ENCODE data around the gene GPN1.
"Not testable (repeated sequence)": the region's sequence is repeated elsewhere in the genome, so short reads cannot be mapped to it uniquely, and the experiment has no call there.

Gene GPN1

DNA sequence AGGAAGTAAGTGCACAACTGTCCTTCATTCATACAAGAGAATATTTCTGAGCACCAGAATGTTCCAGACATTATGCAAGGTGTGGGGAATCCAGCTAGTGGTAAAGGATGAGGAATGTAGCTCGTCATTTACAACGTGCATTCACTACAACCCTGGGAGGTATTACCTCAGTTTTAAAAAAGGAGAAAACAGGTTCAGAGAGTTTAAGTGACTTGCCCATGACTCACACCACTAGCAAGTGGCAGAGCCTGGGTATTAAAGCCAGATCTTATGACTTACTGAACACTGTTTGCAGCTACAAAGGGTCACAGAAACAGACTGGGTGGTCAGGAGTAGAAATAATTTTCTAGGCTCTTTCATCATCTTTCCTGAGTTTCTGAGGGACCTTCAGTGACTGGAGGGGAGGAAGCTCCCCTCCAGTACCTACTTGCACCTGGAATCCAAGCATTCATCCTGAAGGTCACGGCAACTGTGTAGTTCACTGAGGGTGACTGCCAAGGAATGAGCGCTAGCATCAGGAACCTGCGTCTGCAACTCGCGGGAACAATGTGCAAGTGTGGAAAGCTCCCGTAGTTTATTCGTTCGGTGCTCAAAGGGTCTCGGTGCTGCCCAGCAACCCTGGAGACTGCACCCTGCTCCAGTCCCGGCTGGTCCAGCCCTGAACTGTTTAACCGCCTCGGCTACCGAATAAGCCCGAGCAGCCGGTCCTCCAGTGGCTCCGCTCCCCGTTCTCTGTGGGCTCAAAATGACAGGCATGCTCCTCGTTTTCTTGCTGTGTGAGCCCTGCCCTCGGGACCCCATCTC is 685 bp upstream of the GPN1 start:
- no peak for DNase-seq

- DNase-seq, result not testable (repeated sequence)
Measured at GRCh38 chr2:27630257-27630656, 1.4 kb downstream of the GPN1 start.

- DNase-seq, result no peak
Measured at GRCh38 chr2:27634291-27634690, 5.4 kb downstream of the GPN1 start.

DNA sequence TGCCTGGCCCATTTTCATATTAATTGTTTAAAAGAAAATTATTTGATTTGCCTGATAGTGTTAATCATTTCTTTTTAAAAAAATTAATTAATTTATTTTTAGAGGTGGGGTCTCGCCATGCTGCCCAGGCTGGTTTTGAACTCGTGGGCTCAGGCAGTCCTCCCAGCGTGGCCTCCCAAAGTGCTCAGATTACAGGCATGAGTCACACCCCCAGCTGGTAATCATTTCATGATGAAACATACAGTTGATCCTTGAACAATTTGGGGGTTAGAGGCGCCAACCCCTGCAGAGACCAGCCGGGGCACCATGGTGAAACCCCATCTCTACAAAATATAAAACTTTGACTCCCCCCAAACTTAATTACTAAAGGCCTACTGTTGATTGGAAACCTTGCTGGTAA is 7.9 kb downstream of the GPN1 start:
- no peak for DNase-seq

DNA sequence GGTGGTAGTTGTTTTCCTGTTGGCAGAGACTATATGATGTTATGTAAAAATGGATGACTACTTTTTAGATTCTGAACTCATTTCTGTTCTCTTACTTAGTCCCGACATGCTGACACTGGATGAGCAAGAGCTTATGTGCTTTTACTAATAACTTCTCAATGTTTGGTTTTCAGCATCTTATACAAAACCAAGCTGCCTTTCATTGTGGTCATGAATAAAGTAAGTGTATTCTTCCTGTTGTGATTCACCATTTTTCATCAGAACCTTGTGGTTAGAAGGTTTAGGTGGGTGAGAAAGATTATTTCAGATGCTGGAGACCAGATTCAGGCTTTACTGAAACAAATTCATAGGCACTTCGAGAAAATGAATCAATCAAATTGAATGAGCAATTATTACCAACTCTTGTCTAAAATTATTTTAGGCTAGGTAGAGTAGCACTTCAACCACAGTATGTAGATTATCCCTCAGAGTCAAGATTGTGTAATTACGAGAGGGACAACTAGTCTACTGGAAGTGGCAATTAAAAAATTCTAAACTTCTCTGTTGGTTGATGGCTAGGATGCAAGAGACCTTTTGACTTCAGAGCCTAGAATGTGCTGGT is 9.3 kb downstream of the GPN1 start:
- no peak for DNase-seq

GRCh38 chr2:27638709-27639108 is 9.9 kb downstream of the GPN1 start:
- DNase-seq, result no peak

DNA sequence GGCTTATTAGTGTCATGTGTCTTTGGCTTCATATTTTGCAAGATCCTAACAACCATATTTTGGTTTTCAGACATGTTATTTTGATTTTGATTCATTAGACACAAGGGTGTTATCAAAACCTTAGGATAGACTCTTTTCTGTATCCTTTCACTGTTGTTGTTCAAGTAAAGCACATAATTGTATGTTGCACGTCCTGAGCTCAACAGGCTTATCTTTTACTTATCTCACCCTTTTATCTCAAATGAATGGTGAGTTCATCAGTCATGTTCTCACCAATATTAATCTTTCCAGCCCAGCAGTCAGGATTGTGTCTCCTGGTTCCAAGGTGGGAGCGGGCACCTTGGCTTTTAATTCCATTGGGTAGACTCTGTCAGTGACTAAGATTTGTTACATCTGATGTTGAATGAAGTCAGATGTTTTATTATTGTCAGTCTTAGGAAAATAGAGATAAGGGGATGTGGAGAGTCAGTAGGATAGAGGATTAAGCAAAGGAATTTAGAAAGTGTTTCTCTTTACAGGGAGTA is 11.9 kb downstream of the GPN1 start:
- DNase-seq, result no peak

DNA sequence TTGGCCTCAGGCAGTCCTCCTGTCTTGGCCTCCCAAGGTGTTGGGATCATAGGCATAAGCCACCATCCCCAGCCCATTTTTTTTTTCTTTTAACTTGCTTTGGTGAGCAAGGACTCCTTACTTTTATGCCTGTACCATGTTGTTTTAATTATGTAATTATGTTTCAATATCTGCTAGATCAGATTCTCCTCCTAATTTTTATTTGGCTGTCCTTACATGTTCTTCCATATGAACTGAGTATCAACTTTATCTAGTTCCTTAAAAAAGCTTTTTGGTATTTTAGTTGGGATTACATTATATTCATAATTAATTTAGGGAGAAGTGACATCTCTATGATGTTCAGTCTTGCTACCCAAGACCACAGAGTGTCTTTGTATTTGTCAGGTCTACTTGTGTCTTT is 16.3 kb downstream of the GPN1 start:
- DNase-seq, result no peak

DNA sequence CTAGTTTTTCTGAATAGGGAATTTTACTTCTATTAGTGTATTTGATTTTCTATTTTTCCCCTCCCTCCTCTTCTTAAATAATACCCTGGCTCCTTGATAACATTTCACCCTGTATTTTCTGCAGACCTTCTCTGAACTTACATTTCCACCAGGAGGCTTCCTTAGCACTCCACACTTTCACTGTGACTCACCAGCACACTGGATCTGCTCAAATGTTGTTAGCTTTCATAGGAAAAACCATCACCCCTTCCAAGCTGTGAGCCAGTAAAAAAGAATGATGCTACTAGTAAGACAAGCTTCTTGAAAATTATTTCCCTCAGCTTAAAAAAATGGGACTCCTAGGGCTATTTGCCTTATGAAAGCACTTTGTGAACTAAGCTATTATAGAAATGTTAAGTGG is 18.4 kb downstream of the GPN1 start:
- no peak for DNase-seq

DNA sequence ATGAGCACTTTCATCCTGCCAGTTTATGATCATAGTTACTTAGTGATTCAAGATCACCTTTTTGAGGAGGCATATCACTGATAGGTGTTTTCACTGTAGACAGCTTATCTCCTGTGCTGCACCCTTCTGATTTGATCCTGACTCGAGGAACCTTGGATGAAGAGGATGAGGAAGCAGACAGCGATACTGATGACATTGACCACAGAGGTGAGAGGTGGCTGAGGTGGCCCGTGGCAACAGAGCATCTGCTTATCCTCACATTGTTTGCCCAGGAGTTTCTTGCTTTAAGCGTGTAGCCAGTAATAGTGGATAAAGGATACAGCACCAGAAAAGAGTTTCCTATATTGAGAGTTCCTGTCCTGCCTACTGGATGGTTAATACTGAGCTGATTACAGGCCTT is 18.9 kb downstream of the GPN1 start:
- no peak for DNase-seq

DNA sequence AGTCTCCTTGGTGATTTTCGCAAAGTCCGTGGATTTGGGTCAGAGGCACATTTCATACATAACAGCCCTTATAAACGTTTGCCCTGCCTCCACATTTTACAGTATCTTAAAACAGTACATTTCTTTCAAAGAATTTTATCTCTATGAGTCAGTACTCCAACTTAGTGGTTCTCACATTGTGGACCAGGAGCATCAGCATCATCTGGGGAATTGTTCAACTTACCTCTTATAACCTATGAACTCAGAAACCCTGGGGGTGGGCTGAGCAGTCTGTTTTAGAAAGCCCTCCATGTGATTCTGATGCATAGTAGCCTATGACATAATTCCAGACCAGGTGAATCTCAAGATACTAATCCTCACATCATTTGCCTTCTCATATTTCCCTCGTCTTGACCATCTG is 22.2 kb downstream of the GPN1 start:
- DNase-seq, result no peak

DNA sequence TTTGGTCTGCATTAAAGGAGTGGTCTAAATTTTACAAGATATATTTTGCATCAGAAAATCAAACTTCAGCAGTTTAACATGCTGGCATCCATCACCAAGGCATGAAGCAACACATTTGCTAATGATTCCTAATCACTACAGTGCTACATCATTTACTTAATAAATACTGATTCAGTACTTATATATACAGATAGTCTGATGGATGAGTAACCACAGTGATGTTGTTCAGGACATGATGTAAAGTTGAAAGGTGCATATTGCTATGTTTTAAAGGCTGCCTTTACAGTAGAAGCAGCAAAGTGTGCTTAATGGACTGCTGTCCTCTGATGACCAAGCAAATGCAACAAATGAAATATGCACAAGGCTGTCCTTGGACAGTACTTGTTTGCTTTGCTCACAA is 23.5 kb downstream of the GPN1 start:
- DNase-seq, result no peak

DNA sequence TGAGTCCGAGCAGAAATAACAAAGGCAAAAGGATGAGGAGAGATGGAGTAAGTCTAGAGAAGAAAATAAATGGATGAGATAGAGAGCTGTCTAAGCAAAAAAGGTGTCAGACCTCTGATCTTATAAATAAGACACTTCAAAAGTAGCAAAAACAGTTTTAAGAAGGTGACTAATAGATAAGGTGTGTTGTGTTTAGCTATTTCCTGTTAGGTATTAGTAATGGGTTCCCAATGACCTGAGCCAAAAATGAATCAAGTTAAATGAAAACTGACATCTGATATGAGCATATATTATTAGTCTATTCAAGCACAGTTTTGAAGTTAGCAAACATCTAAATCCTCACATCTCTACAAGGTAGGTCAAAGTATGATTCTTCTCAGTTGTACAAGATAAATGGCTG is 23.9 kb downstream of the GPN1 start:
- no peak for DNase-seq

- DNase-seq, result no peak
Measured at GRCh38 chr2:27653397-27653796, 24.5 kb downstream of the GPN1 start.

GRCh38 chr2:27655155-27655951 is 26.5 kb downstream of the GPN1 start:
- DNase-seq, result no peak

DNA sequence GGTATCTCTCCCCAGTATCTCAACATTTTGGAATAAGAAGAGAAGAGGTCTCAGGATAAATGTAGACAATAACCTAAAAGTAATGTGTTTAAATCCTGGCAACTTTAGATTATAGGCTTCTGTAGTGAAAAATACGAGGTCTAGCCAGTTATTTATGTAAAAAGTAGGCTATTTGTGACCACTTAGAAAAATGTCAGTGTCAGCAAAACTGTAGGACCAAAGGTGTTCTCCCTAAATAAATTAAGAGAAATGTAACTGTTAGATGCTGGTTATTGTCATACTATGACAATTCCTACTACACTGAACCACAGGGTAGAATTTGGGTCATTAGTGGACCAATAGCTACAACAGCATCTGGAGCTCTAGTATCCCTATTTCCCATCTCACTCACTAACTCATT is 32.5 kb downstream of the GPN1 start:
- no peak for DNase-seq

DNA sequence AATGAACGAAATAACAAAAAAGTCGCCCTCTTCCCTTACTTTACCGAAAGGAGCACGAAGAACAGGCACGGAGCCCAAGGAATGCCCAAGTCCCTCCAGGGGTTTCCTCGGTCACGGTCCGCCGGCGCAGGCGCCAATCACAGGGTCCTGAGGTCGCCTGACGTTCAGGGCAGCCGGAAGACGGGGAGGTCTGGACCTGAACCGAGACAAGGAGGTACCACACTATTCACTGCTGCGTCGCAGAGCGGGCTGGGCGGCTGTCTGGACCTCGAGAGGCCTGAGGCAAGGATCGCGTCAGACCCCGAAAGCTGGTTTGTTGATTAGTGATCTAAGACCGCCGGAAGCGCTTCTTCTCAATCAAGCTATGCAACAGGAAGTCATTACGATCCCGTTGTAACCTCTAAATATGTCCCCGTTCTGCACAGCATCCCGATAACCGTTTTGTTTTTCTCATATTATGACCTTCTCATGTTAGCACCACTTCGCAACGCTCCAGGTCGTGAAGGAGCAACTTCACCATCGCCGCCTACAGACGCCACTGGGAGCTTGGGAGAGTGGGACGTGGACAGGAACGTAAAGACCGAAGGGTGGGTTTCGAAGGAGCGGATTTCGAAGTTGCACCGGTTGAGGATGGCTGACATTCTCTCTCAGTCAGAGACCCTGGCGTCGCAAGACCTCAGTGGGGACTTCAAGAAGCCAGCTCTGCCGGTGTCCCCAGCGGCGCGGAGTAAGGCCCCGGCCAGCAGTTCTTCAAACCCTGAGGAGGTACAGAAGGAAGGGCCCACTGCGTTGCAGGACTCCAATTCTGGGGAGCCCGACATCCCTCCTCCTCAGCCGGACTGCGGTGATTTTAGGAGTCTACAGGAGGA is 34.7 kb downstream of the GPN1 start, which contains the start of the genes SLC4A1AP and SUPT7L:
TSS of gene SLC4A1AP (plus strand) at position 605 of the 869 bp plus-strand sequence. CDS start at position 631, 26 bp downstream.
TSS of gene SUPT7L (minus strand) at position 330 of the 869 bp plus-strand sequence. CDS start 1,422 bp downstream, outside the sequence.
- peak; percentile 53 for DNase-seq

GRCh38 chr2:27664154-27664574 is 35.3 kb downstream of the GPN1 start:
- DNase-seq, result no peak

GRCh38 chr2:27664622-27665363 is 35.9 kb downstream of the GPN1 start:
- DNase-seq, result no peak

- no peak for DNase-seq
Measured at GRCh38 chr2:27667446-27667845, 38.6 kb downstream of the GPN1 start.

DNA sequence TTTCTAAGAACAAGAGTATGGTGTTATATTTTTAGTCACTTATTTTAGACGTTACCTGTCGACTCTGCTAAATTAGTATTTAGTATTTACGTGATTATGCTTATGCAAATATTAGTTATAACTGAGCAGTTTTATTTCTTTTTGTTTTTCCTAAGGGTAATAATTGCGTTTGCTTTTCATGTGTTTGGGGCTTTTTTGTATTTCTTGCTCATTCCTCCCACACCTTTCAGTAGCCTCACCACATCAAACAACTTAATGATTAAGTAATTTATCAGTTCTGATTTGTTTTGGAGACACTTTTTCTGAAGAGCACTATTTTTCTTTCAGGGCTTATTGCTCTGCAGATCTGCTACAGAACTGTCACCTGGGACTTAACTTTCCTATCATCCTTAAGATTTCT is 42.4 kb downstream of the GPN1 start:
- no peak for DNase-seq
